SK-N-SH (cell line): ENCODE measurements around the gene STARD8.

Experiments
- EP300 ChIP-seq, 2 experiments: IDR thresholded peaks; 2 replicates each; pipeline versions ENCODE4 v1.4.0 to v1.6.1; 2012; ENCODE audit warnings: borderline replicate concordance in 1 of 2, low read depth in 1 of 2, low read length in 1 of 2
- POLR2AphosphoS5 ChIP-seq: IDR thresholded peaks from 2 replicates; pipeline ENCODE4 v1.6.1; 2012; ENCODE audit warnings: low read depth, low read length
- RCOR1 ChIP-seq: fragments of 150-350 bp; IDR thresholded peaks from 2 replicates; pipeline ENCODE4 v1.6.1; 2017; ENCODE audit warnings: antibody characterized with exemption, low read length
- RFX5 ChIP-seq: IDR thresholded peaks from 2 replicates; pipeline ENCODE4 v1.6.1; 2012; ENCODE audit warnings: mild to moderate bottlenecking, improper control_type of control experiment, low read length
- TAF1 ChIP-seq: IDR thresholded peaks from 2 replicates; pipeline ENCODE4 v1.6.1; 2012; ENCODE audit warnings: low read depth, mild to moderate bottlenecking, low read length, moderate library complexity, borderline replicate concordance
- TF ChIP-seq, protein P1 (sequence below): fragments of 200-600 bp; sonication (generic); IDR thresholded peaks from 2 replicates; pipeline ENCODE4 v1.6.1; 2017; ENCODE audit warnings: antibody characterized with exemption, mild to moderate bottlenecking, moderate library complexity
- TF ChIP-seq, protein P2 (sequence below): IDR thresholded peaks from 2 replicates; pipeline ENCODE4 v1.4.0; 2012; ENCODE audit warnings: low read depth, borderline replicate concordance

DNA sequence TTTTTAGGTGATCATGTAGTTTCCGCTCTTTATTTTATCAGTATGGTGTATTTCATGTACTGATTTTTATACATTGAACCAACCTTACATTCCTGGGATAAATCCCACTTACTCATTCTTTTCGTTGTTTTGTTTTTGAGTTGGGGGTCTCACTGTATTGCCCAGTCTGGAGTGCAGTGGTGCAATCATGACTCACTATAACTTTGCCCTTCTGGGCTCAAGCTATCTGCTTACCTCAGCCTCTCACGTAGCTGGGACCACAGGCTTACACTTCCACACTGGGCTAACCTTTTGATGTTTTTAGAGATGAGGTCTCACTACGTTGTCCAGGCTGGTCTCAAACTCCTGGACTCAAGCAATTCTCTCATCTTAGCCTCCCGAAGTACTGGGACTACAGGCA is 19.5 kb upstream of the STARD8 start:
- TF ChIP-seq, protein P1, sequence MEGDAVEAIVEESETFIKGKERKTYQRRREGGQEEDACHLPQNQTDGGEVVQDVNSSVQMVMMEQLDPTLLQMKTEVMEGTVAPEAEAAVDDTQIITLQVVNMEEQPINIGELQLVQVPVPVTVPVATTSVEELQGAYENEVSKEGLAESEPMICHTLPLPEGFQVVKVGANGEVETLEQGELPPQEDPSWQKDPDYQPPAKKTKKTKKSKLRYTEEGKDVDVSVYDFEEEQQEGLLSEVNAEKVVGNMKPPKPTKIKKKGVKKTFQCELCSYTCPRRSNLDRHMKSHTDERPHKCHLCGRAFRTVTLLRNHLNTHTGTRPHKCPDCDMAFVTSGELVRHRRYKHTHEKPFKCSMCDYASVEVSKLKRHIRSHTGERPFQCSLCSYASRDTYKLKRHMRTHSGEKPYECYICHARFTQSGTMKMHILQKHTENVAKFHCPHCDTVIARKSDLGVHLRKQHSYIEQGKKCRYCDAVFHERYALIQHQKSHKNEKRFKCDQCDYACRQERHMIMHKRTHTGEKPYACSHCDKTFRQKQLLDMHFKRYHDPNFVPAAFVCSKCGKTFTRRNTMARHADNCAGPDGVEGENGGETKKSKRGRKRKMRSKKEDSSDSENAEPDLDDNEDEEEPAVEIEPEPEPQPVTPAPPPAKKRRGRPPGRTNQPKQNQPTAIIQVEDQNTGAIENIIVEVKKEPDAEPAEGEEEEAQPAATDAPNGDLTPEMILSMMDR: no peak
- TF ChIP-seq POLR2AphosphoS5 (no peak), RFX5 (no peak), EP300 (IDR thresholded peaks at IDR 0.05; ENCODE audit: borderline replicate concordance in 1 of 2, low read depth in 1 of 2, low read length in 1 of 2) (no peak), RCOR1 (no peak), TAF1 (no peak)
- TF ChIP-seq, protein P2, sequence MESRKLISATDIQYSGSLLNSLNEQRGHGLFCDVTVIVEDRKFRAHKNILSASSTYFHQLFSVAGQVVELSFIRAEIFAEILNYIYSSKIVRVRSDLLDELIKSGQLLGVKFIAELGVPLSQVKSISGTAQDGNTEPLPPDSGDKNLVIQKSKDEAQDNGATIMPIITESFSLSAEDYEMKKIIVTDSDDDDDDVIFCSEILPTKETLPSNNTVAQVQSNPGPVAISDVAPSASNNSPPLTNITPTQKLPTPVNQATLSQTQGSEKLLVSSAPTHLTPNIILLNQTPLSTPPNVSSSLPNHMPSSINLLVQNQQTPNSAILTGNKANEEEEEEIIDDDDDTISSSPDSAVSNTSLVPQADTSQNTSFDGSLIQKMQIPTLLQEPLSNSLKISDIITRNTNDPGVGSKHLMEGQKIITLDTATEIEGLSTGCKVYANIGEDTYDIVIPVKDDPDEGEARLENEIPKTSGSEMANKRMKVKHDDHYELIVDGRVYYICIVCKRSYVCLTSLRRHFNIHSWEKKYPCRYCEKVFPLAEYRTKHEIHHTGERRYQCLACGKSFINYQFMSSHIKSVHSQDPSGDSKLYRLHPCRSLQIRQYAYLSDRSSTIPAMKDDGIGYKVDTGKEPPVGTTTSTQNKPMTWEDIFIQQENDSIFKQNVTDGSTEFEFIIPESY: no peak
